ENCODE data around the gene NPBWR2.

GRCh38 chr20:64063389-64064144 lies 43.8 kb downstream of the NPBWR2 start:
- no peak for TF ChIP-seq CTCF (IDR thresholded peaks at IDR 0.05)
- TF ChIP-seq POLR2A (IDR thresholded peaks at IDR 0.05): no peak
